ENCODE results near the gene GTF2F1. TPM values are rescaled to one million over a fixed set of nuclear protein-coding genes. Genes with fewer than 3 reads are reported as not detected.

The GTF2F1 gene
- total RNA-seq, 1 donor from 2014 or later, result 65.9 TPM

- no peak overlapping the region for H3K27ac Mint-ChIP-seq (ENCODE audit: unreplicated experiment)
- TF ChIP-seq CTCF (conservative IDR thresholded peaks at IDR 0.05), result no peak
- no peak overlapping the region for H3K4me3 Mint-ChIP-seq
- DNase-seq (ENCODE audit: low read depth, low spot score), result no peak
- H3K27me3 Mint-ChIP-seq (ENCODE audit: low read depth), result no peaks in the 10 kb centered on the region
- no peaks in the 10 kb centered on the region for H3K4me1 Mint-ChIP-seq
- H3K36me3 Mint-ChIP-seq (ENCODE audit: low read depth), result peaks cover 26% of the 10 kb centered on the region
- H3K9me3 Mint-ChIP-seq, result no peaks in the 10 kb centered on the region
Observed at GRCh38 chr19:6383188-6383587, 9.8 kb downstream of the GTF2F1 start.

- Mint-ChIP-seq H3K4me1 (no peaks in the 10 kb centered on the region), H3K9me3 (no peaks in the 10 kb centered on the region), H3K27me3 (ENCODE audit: low read depth) (no peaks in the 10 kb centered on the region), H3K4me3 (no peak overlapping the region), H3K27ac (ENCODE audit: unreplicated experiment) (no peak overlapping the region), H3K36me3 (ENCODE audit: low read depth) (peaks cover 26% of the 10 kb centered on the region)
- no peak for TF ChIP-seq CTCF (conservative IDR thresholded peaks at IDR 0.05)
- no peak for DNase-seq (ENCODE audit: low read depth, low spot score)
Observed at GRCh38 chr19:6381030-6381750, 11.8 kb downstream of the GTF2F1 start.

GRCh38 chr19:6379744-6380143 is 13.2 kb downstream of the GTF2F1 start:
- H3K4me3 Mint-ChIP-seq, result peak overlapping the region; percentile 42
- no peaks in the 10 kb centered on the region for H3K9me3 Mint-ChIP-seq
- H3K4me1 Mint-ChIP-seq, result no peaks in the 10 kb centered on the region
- H3K27me3 Mint-ChIP-seq (ENCODE audit: low read depth), result no peaks in the 10 kb centered on the region
- no peak for TF ChIP-seq CTCF (conservative IDR thresholded peaks at IDR 0.05)
- peaks cover 26% of the 10 kb centered on the region for H3K36me3 Mint-ChIP-seq (ENCODE audit: low read depth)
- H3K27ac Mint-ChIP-seq (ENCODE audit: unreplicated experiment), result no peak overlapping the region
- no peak for DNase-seq (ENCODE audit: low read depth, low spot score)

- Mint-ChIP-seq H3K27me3 (ENCODE audit: low read depth) (no peaks in the 10 kb centered on the region), H3K9me3 (no peaks in the 10 kb centered on the region), H3K4me3 (no peak overlapping the region), H3K4me1 (peaks cover 4% of the 10 kb centered on the region), H3K36me3 (ENCODE audit: low read depth) (peaks cover 26% of the 10 kb centered on the region), H3K27ac (ENCODE audit: unreplicated experiment) (no peak overlapping the region)
- no peak for TF ChIP-seq CTCF (conservative IDR thresholded peaks at IDR 0.05)
- no peak for DNase-seq (ENCODE audit: low read depth, low spot score)
Observed at GRCh38 chr19:6378486-6378885, 14.5 kb downstream of the GTF2F1 start.

- H3K4me3 Mint-ChIP-seq, result no peak overlapping the region
- TF ChIP-seq CTCF (conservative IDR thresholded peaks at IDR 0.05), result no peak
- H3K36me3 Mint-ChIP-seq (ENCODE audit: low read depth), result peaks cover 22% of the 10 kb centered on the region
- peaks cover 6% of the 10 kb centered on the region for H3K4me1 Mint-ChIP-seq
- no peak for DNase-seq (ENCODE audit: low read depth, low spot score)
- H3K27ac Mint-ChIP-seq (ENCODE audit: unreplicated experiment), result no peak overlapping the region
- H3K9me3 Mint-ChIP-seq, result no peaks in the 10 kb centered on the region
- no peaks in the 10 kb centered on the region for H3K27me3 Mint-ChIP-seq (ENCODE audit: low read depth)
Observed at GRCh38 chr19:6378041-6378440, 14.9 kb downstream of the GTF2F1 start.
